ENCODE data around the gene ZIC5.
"Not testable (repeated sequence)": the region's sequence is repeated elsewhere in the genome, so short reads cannot be mapped to it uniquely, and the experiment has no call there.

ZIC5 gene

DNA sequence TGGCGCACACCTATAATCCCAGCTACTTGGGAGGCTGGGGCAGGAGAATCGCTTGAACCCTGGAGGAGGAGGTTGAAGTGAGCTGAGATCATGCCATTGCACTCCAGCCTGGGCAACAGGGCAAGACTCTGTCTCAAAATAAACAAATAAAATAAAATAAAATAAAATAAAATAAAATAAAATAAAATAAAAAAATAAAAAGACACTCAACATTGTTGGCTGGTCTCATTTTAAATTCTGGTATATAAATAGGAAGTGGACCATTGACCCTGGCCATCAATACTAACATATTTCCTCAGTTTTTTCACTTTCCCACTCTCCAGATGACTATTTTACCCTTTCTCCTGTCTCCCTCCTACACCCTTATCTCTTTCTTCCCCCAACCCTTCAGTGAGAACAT is 26.1 kb downstream of the ZIC5 start:
- H3K4ac ChIP-seq (ENCODE audit: low read length); H2AK5ac ChIP-seq (ENCODE audit: low read depth, low read length); DNase-seq (ENCODE audit: low spot score); H2BK12ac ChIP-seq (ENCODE audit: low read length); H4K8ac ChIP-seq (ENCODE audit: low read depth, low read length); H3K18ac ChIP-seq (ENCODE audit: low read length); H3K9ac ChIP-seq (ENCODE audit: low read depth, low read length, poor library complexity); H3K36me3 ChIP-seq (replicated peaks in 1 of 2; ENCODE audit: control insufficient read depth in 2 of 2, insufficient read depth in 2 of 2, low read length in 2 of 2); H2BK120ac ChIP-seq (ENCODE audit: low read depth, low read length); H3K4me3 ChIP-seq (ENCODE audit: low read length in 2 of 2); H3K9me3 ChIP-seq (replicated peaks in 1 of 2; ENCODE audit: control insufficient read depth in 2 of 2, insufficient read depth in 1 of 2, low read depth in 1 of 2, low read length in 2 of 2); H3K27ac ChIP-seq (replicated peaks; ENCODE audit: low read length); H2BK5ac ChIP-seq (ENCODE audit: low read length); H3K79me1 ChIP-seq (ENCODE audit: low read depth, low read length); H4K91ac ChIP-seq (ENCODE audit: low read depth, low read length, poor library complexity); H3K23ac ChIP-seq (ENCODE audit: low read depth, low read length, poor library complexity); H3K27me3 ChIP-seq (ENCODE audit: control insufficient read depth in 3 of 3, insufficient read depth in 3 of 3, low read depth in 1 of 3, low read length in 3 of 3); H2BK15ac ChIP-seq (ENCODE audit: low read length); H2AFZ ChIP-seq (ENCODE audit: low read length); H3K14ac ChIP-seq (ENCODE audit: low read length); H3K4me2 ChIP-seq (ENCODE audit: insufficient read depth, low read length, poor library complexity, severe bottlenecking): not testable (repeated sequence)
- WGBS, 2 donors (ENCODE audit: extremely low coverage in 2 of 2, insufficient read length in 2 of 2, insufficient replicate concordance in 1 of 2): no CpG with 5 or more reads among the region's 2 CpGs
- peaks cover 7 to 14% of the 10 kb centered on the region in 2 donors for H3K4me1 ChIP-seq (ENCODE audit: control insufficient read depth in 2 of 2, insufficient read depth in 1 of 2, low read depth in 1 of 2, low read length in 2 of 2)

DNA sequence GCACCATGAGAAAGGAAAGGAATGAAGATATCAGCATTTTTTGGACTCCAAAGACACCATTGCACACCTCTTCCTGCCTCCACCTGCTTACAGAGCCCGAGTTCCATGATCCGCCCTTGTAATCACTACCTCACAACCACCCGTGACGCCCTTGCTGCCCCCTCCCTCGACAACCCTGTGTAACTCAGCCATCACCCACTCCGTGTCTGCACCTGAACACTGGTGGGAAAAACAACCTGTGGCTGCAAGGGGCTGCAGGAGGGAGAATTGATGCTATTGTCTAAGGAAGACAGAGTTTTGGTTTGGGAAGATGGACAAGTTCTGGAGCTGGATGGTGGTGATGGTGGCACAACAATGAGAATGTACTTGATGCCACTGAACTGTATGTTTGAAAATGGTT is 27.0 kb downstream of the ZIC5 start:
- Histone ChIP-seq H2BK5ac (ENCODE audit: low read length) (no peak overlapping the region), H3K4me1 (ENCODE audit: control insufficient read depth in 2 of 2, insufficient read depth in 1 of 2, low read depth in 1 of 2, low read length in 2 of 2) (peaks cover 5 to 7% of the 10 kb centered on the region in 2 donors), H3K79me1 (ENCODE audit: low read depth, low read length) (no peaks in the 10 kb centered on the region), H3K14ac (ENCODE audit: low read length) (no peak overlapping the region), H3K4me3 (ENCODE audit: low read length in 2 of 2) (no peak overlapping the region), H4K8ac (ENCODE audit: low read depth, low read length) (no peak overlapping the region), H3K36me3 (replicated peaks in 1 of 2; ENCODE audit: control insufficient read depth in 2 of 2, insufficient read depth in 2 of 2, low read length in 2 of 2) (no peaks in the 10 kb centered on the region), H2BK12ac (ENCODE audit: low read length) (no peak overlapping the region), H3K9me3 (replicated peaks in 1 of 2; ENCODE audit: control insufficient read depth in 2 of 2, insufficient read depth in 1 of 2, low read depth in 1 of 2, low read length in 2 of 2) (no peaks in the 10 kb centered on the region), H3K27me3 (ENCODE audit: control insufficient read depth in 3 of 3, insufficient read depth in 3 of 3, low read depth in 1 of 3, low read length in 3 of 3) (no peaks in the 10 kb centered on the region), H4K91ac (ENCODE audit: low read depth, low read length, poor library complexity) (no peak overlapping the region), H3K4me2 (ENCODE audit: insufficient read depth, low read length, poor library complexity, severe bottlenecking) (no peak overlapping the region), H2AK5ac (ENCODE audit: low read depth, low read length) (no peak overlapping the region), H2BK15ac (ENCODE audit: low read length) (no peak overlapping the region), H3K4ac (ENCODE audit: low read length) (no peak overlapping the region), H2BK120ac (ENCODE audit: low read depth, low read length) (no peak overlapping the region), H2AFZ (ENCODE audit: low read length) (no peak overlapping the region), H3K23ac (ENCODE audit: low read depth, low read length, poor library complexity) (no peak overlapping the region), H3K9ac (ENCODE audit: low read depth, low read length, poor library complexity) (no peak overlapping the region), H3K18ac (ENCODE audit: low read length) (no peak overlapping the region), H3K27ac (replicated peaks; ENCODE audit: low read length) (no peak overlapping the region)
- no peak for DNase-seq (ENCODE audit: low spot score)
- WGBS, 2 donors (ENCODE audit: extremely low coverage in 2 of 2, insufficient read length in 2 of 2, insufficient replicate concordance in 1 of 2): no CpG with 5 or more reads among the region's 6 CpGs

DNA sequence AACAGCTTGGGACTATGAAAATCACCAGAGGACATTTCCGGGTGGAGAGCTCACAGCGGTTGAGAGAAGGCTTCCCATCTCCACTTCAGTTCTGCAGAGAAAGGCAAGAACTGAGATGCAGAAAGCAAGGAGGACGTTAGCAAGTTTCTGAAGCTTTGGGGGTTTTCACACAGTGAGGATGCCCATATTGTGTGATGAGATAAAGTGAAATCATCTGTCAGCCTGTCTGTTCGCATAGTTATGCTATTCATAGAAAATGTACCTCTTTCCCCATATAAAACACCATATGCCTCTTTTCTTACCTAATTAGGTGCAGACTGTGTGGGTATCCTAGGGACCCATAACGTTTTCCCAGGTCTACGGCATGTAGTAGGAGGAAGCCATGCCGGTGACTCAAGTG is 27.5 kb downstream of the ZIC5 start:
- Histone ChIP-seq H3K9me3 (replicated peaks in 1 of 2; ENCODE audit: control insufficient read depth in 2 of 2, insufficient read depth in 1 of 2, low read depth in 1 of 2, low read length in 2 of 2) (no peaks in the 10 kb centered on the region), H3K14ac (ENCODE audit: low read length) (no peak overlapping the region), H2BK15ac (ENCODE audit: low read length) (no peak overlapping the region), H3K79me1 (ENCODE audit: low read depth, low read length) (no peaks in the 10 kb centered on the region), H3K4me3 (ENCODE audit: low read length in 2 of 2) (no peak overlapping the region), H4K8ac (ENCODE audit: low read depth, low read length) (no peak overlapping the region), H3K4me2 (ENCODE audit: insufficient read depth, low read length, poor library complexity, severe bottlenecking) (no peak overlapping the region), H2BK120ac (ENCODE audit: low read depth, low read length) (no peak overlapping the region), H2AFZ (ENCODE audit: low read length) (no peak overlapping the region), H3K36me3 (replicated peaks in 1 of 2; ENCODE audit: control insufficient read depth in 2 of 2, insufficient read depth in 2 of 2, low read length in 2 of 2) (no peaks in the 10 kb centered on the region), H4K91ac (ENCODE audit: low read depth, low read length, poor library complexity) (no peak overlapping the region), H3K9ac (ENCODE audit: low read depth, low read length, poor library complexity) (no peak overlapping the region), H3K4ac (ENCODE audit: low read length) (no peak overlapping the region), H2AK5ac (ENCODE audit: low read depth, low read length) (no peak overlapping the region), H3K23ac (ENCODE audit: low read depth, low read length, poor library complexity) (no peak overlapping the region), H3K27ac (replicated peaks; ENCODE audit: low read length) (no peak overlapping the region), H3K18ac (ENCODE audit: low read length) (no peak overlapping the region), H3K27me3 (ENCODE audit: control insufficient read depth in 3 of 3, insufficient read depth in 3 of 3, low read depth in 1 of 3, low read length in 3 of 3) (no peaks in the 10 kb centered on the region), H2BK12ac (ENCODE audit: low read length) (no peak overlapping the region), H3K4me1 (ENCODE audit: control insufficient read depth in 2 of 2, insufficient read depth in 1 of 2, low read depth in 1 of 2, low read length in 2 of 2) (peaks cover 0 to 4% of the 10 kb centered on the region in 2 donors), H2BK5ac (ENCODE audit: low read length) (no peak overlapping the region)
- DNase-seq (ENCODE audit: low spot score): no peak
- WGBS, 2 donors (ENCODE audit: extremely low coverage in 2 of 2, insufficient read length in 2 of 2, insufficient replicate concordance in 1 of 2): no CpG with 5 or more reads among the region's 7 CpGs

- no peaks in the 10 kb centered on the region for H3K9me3 ChIP-seq (replicated peaks in 1 of 2; ENCODE audit: control insufficient read depth in 2 of 2, insufficient read depth in 1 of 2, low read depth in 1 of 2, low read length in 2 of 2)
- no peak overlapping the region for H3K23ac ChIP-seq (ENCODE audit: low read depth, low read length, poor library complexity)
- no peak overlapping the region for H4K8ac ChIP-seq (ENCODE audit: low read depth, low read length)
- H3K4ac ChIP-seq (ENCODE audit: low read length): no peak overlapping the region
- H3K36me3 ChIP-seq (replicated peaks in 1 of 2; ENCODE audit: control insufficient read depth in 2 of 2, insufficient read depth in 2 of 2, low read length in 2 of 2): no peaks in the 10 kb centered on the region
- WGBS, 2 donors (ENCODE audit: extremely low coverage in 2 of 2, insufficient read length in 2 of 2, insufficient replicate concordance in 1 of 2): no CpG with 5 or more reads among the region's 4 CpGs
- peaks cover 0 to 6% of the 10 kb centered on the region in 2 donors for H3K4me1 ChIP-seq (ENCODE audit: control insufficient read depth in 2 of 2, insufficient read depth in 1 of 2, low read depth in 1 of 2, low read length in 2 of 2)
- no peak overlapping the region for H3K4me2 ChIP-seq (ENCODE audit: insufficient read depth, low read length, poor library complexity, severe bottlenecking)
- no peak overlapping the region for H2AK5ac ChIP-seq (ENCODE audit: low read depth, low read length)
- H2BK12ac ChIP-seq (ENCODE audit: low read length): no peak overlapping the region
- H2BK120ac ChIP-seq (ENCODE audit: low read depth, low read length): no peak overlapping the region
- H2BK15ac ChIP-seq (ENCODE audit: low read length): no peak overlapping the region
- H3K9ac ChIP-seq (ENCODE audit: low read depth, low read length, poor library complexity): no peak overlapping the region
- H3K27me3 ChIP-seq (ENCODE audit: control insufficient read depth in 3 of 3, insufficient read depth in 3 of 3, low read depth in 1 of 3, low read length in 3 of 3): no peaks in the 10 kb centered on the region
- H3K79me1 ChIP-seq (ENCODE audit: low read depth, low read length): no peaks in the 10 kb centered on the region
- H3K4me3 ChIP-seq (ENCODE audit: low read length in 2 of 2): no peak overlapping the region
- DNase-seq (ENCODE audit: low spot score): no peak
- no peak overlapping the region for H3K14ac ChIP-seq (ENCODE audit: low read length)
- H2BK5ac ChIP-seq (ENCODE audit: low read length): no peak overlapping the region
- H3K18ac ChIP-seq (ENCODE audit: low read length): no peak overlapping the region
- no peak overlapping the region for H4K91ac ChIP-seq (ENCODE audit: low read depth, low read length, poor library complexity)
- H2AFZ ChIP-seq (ENCODE audit: low read length): no peak overlapping the region
- no peak overlapping the region for H3K27ac ChIP-seq (replicated peaks; ENCODE audit: low read length)
Observed at GRCh38 chr13:99941911-99942310, 29.7 kb downstream of the ZIC5 start.

Measured in neuronal stem cell (in vitro differentiated cells).